Left ventricle myocardium superior (tissue), 1 donor: ENCODE results near the gene NOVA2. TPM values are rescaled to one million over a fixed set of nuclear protein-coding genes. Genes with fewer than 3 reads are reported as not detected.

Experiments
- ATAC-seq: fragments of 200-7000 bp; cut with Tn5 transposase; one replicate; pipeline ENCODE4 v1.9.1; 2020; ENCODE audit warnings: mild to moderate bottlenecking, moderate library complexity
- DNase-seq: peaks from one replicate; pipeline ENCODE4 v3.0.0-alpha.2; 2020
- intact Hi-C: fragments of 100-400 bp; cut with micrococcal nuclease; formaldehyde crosslinking; loops from one replicate; pipeline ENCODE4 v1.11.0; 2022
- total RNA-seq: library from RNA; stranded (reverse); fragmentation: NEBNext Ultra II Directional; extraction: Animal tissue kit (Norgen Biotek cat#: 25700); gene quantifications from one replicate; pipeline ENCODE4 v1.2.1, GENCODE V29; 2021
- donor health status: DM: no; HTN: yes; CAD: no; lungs with severe emphysema.

Gene NOVA2
- total RNA-seq, 1 donor from 2014 or later: 5.9 TPM

DNA sequence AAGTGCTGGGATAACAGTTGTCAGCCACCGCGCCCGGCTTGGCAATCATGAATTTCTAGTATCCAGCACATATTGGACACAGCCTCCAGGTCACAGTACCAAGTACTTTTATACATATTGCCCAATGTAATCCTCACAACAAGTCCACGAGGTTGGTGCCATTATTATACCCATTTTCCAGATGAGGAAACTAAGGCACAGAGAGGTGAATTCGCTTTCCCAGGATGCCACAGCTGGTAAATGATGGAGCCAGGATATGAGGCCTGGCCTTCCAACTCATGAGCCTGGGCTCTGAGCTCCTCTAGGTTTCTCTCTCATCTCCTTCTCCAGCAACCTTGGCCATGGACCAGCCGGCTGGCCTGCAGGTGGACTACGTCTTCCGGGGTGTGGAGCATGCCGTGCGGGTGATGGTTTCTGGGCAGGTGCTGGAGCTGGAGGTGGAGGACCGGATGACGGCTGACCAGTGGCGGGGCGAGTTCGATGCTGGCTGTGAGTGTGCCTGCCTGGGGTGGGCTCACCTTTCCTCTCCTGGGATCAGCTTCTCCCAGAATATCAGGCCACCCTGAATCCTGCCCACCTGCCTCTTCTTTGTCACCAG, 29.1 kb upstream of the NOVA2 start:
- DNase-seq (no peak), ATAC-seq (no peak)
- intact Hi-C loops: no loop called here

DNA sequence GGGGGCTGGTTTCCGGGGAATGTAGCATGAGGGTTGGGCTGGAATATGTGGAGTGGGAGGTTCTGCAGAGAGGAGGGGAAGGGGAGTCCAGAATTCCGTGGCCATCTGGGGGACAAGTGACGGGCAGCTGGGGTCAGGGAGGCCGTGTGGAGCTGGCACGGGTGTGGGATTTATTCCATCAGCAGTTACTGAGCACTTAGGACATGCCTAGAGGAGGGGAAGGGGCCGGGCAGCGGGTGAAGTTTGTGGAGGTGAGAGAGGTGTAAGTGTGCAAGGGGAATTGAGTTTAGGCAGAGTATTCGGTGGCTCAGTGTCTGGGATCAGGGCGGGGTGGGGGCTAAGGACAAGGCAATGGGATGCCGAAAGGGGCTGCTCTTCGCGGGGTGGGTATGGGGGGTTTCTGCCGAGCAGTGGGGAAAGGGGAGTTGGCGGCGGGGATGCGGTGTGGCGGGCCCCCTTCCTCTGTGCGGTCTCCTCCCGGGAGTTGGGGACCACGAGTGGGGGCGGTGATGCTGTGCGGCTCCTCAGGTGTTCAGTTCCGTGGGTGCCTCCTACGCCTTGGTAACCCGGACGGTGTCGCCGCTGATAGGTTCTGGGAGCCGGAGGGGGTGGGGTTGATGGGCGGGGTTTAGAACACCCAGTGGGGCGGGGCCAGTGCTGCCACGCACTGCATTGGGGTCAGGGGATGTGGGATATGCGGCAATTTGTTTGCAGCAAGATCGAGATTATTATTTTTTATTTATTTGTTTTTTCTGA, 27.0 kb upstream of the NOVA2 start:
- intact Hi-C loops: no loop called here
- DNase-seq: peak; percentile 51

DNA sequence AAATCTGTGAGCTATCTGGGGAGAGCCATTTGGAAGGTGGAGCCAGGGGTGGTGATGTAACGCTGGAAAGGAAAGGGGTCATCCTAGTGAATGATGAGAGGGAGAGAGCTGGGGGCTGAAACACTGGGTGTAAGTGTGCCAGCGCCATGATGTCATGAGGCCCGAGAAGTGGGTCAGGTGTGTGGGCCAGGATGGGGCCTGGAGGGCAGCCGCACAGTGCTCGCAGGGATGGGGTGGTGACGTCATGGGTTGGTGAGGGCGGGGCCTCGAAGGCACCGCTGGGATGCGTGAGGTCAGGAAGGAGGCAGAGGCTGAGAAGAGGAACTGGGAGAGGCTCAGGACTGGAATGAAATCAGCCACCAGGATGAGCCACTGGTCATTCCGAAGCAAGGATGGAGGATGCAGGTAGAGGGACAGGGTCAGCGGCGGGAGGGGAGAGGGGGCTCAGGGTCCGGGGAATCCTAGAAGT, 26.0 kb upstream of the NOVA2 start:
- DNase-seq: peak; percentile 46
- no peak for ATAC-seq
- intact Hi-C loops: no loop called here

More for the DNA sequence above, 27.0 kb upstream of the NOVA2 start:
- peak; percentile 67 for ATAC-seq

- intact Hi-C loops: no loop called here
- no peak for ATAC-seq
These were observed 25.2 kb upstream of the NOVA2 start for GRCh38 chr19:45998834-45999233.

DNA sequence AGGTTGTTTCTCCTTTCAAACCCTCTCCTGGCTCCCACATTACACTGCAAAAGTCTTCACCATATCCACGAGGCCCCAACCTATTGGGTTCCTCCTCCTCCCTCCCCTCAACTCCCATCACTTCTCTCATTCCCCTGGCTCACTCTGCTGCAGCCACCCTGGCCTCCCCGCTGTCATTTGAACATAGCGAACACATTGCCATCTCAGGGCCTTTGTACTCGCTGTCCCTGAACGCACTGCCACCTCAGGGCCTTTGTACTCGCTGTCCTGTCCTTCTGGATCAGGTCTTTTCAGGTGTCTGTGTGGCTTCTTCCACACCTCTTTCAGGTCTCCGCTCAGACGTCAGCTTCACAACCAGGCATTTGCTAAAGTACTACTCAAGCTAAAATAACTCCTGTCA, 23.3 kb upstream of the NOVA2 start:
- intact Hi-C loops: no loop called here
- ATAC-seq (no peak), DNase-seq (no peak)

More at GRCh38 chr19:45998834-45999233, 25.2 kb upstream of the NOVA2 start:
- DNase-seq: no peak

- ATAC-seq: no peak
- DNase-seq: no peak
- intact Hi-C loops: no loop called here
These were observed 22.2 kb upstream of the NOVA2 start for GRCh38 chr19:45995715-45996385.

DNA sequence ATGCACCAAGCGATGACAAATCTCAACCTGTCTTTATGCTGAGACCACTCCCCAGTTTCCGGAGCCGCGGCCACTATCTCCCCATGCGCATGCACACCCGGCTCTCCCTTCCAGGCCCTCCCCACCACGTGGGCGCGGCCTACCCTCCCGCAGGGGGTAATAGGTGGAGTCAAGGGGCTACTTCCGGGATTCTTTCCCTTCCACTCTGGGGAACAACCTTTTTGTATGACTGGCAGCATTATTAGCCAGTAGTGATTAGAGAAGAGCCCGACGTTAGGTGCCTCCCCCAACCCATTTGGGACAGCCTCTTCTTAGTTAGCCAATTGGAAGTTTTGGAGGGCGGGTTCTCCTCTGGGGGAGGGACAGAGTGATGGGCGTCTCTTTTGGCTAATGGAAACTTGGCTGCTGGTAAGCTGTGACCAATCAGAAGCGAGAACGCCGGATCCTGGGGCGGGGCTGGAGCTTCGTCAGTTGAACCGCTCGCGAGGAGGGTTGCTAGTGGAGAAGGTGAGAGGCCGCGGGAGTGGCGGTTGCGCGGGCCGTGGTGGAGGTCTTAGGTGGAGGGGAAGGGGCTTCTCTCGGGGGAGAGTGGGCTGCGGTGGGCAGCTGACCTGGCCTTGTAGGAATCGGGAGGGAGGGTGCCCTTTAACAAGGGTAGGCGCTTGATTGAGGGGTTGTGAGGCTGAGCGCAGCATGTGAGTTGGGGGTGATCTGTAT, 21.5 kb upstream of the NOVA2 start, which contains the start of gene CCDC61:
TSS of gene CCDC61 (plus strand) at position 470 of the 717 bp plus-strand sequence. CDS start 7,552 bp downstream, outside the sequence.
- intact Hi-C loops: no loop called here
- DNase-seq: peak; percentile 93
- ATAC-seq: peak; percentile 98

GRCh38 chr19:45994456-45994997, 20.9 kb upstream of the NOVA2 start:
- DNase-seq (no peak), ATAC-seq (peak; percentile 0)
- intact Hi-C loops: no loop called here

- no peak for ATAC-seq
- intact Hi-C loops: no loop called here
- DNase-seq: no peak
These were observed 16.6 kb upstream of the NOVA2 start for GRCh38 chr19:45990113-45990728.

- intact Hi-C loops: no loop called here
- DNase-seq (no peak), ATAC-seq (no peak)
These were observed 11.7 kb upstream of the NOVA2 start for GRCh38 chr19:45985321-45985720.

GRCh38 chr19:45981350-45981749, 7.7 kb upstream of the NOVA2 start:
- no peak for ATAC-seq
- DNase-seq: no peak
- intact Hi-C loops: no loop called here

GRCh38 chr19:45978156-45978555, 4.5 kb upstream of the NOVA2 start:
- intact Hi-C loops: no loop called here
- ATAC-seq (no peak), DNase-seq (no peak)

GRCh38 chr19:45976178-45976577, 2.5 kb upstream of the NOVA2 start:
- ATAC-seq: no peak
- intact Hi-C loops: no loop called here
- DNase-seq: no peak

DNA sequence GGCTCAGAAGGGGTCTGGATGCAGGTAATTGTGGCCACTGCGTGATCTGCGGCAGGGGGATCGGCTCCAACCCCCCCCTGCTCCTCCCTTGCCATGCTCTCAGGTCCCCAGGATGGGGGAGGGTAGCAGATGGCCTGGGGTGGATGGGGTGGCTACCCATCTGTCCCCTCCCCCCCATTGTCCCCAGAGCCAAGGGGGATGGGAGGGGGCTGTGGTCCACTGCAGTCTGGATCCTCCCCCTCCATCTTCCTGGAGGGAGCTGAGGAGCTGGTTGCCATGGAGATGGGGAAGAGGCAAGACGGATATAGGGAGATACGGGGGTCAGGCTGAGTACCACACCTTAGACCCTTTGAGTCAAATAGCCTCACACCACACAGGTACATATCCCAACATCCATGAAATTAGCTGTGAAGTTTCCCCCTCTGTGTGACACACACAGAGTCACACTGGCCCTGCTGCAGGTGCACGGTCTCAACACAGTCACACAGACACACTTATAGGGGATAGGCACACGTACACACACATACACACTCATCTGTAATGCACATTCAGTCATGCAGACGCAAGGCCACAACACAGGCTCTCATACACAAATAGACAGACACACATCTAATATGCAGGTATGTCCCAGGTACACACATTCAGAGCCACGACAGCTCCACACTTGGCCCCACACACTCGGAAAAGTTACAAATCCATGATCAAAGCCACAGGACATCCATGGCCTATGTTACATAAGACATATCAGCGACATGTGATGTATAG, 1.8 kb upstream of the NOVA2 start:
- DNase-seq (no peak), ATAC-seq (no peak)
- intact Hi-C loops: no loop called here

GRCh38 chr19:45972947-45973540, 621 bp downstream of the NOVA2 start:
- intact Hi-C loops: no loop called here
- DNase-seq (no peak), ATAC-seq (no peak)

GRCh38 chr19:45972081-45972946, 1.4 kb downstream of the NOVA2 start:
- DNase-seq (no peak), ATAC-seq (peak; percentile 57)

More at GRCh38 chr19:45972081-45972946, 1.4 kb downstream of the NOVA2 start:
- intact Hi-C loops: no loop called here
